Measurements from ENCODE around the gene GBE1.

Gene GBE1

GRCh38 chr3:81592101-81592500 is 169.3 kb downstream of the GBE1 start:
- H3K4me3 ChIP-seq (ENCODE audit: insufficient read depth, low read length, poor library complexity, severe bottlenecking), result no peak overlapping the region
- H3K27me3 ChIP-seq (ENCODE audit: low read length), result no peaks in the 10 kb centered on the region
- no peak overlapping the region for H3K27ac ChIP-seq (ENCODE audit: low read depth, low read length)
- H3K36me3 ChIP-seq (ENCODE audit: low read length), result no peaks in the 10 kb centered on the region
- H3K9ac ChIP-seq (ENCODE audit: low read length), result no peak overlapping the region
- no peak overlapping the region for H2AFZ ChIP-seq (ENCODE audit: low read depth, low read length, severe bottlenecking)
- no peak overlapping the region for H3K4me2 ChIP-seq (ENCODE audit: low read depth, low read length, poor library complexity, severe bottlenecking)
- no peaks in the 10 kb centered on the region for H3K9me3 ChIP-seq (ENCODE audit: insufficient read depth, low read length)
- H3K9me2 ChIP-seq (replicated peaks; ENCODE audit: insufficient read depth, low read length), result no peaks in the 10 kb centered on the region
- H4K20me1 ChIP-seq (ENCODE audit: low read depth, low read length), result no peaks in the 10 kb centered on the region
- TF ChIP-seq CTCF (IDR thresholded peaks at IDR 0.05; ENCODE audit: insufficient read depth, low read length, poor library complexity, severe bottlenecking) (no peak), EZH2phosphoT487 (conservative IDR thresholded peaks at IDR 0.05; ENCODE audit: low read length) (no peak)
- H3K79me2 ChIP-seq (ENCODE audit: insufficient read depth, low read length), result no peaks in the 10 kb centered on the region
- H3F3A ChIP-seq (ENCODE audit: insufficient read depth), result no peaks in the 10 kb centered on the region

GRCh38 chr3:81585937-81586336 is 175.5 kb downstream of the GBE1 start:
- no peaks in the 10 kb centered on the region for H3K9me2 ChIP-seq (replicated peaks; ENCODE audit: insufficient read depth, low read length)
- H3F3A ChIP-seq (ENCODE audit: insufficient read depth), result no peaks in the 10 kb centered on the region
- no peaks in the 10 kb centered on the region for H3K27me3 ChIP-seq (ENCODE audit: low read length)
- TF ChIP-seq EZH2phosphoT487 (conservative IDR thresholded peaks at IDR 0.05; ENCODE audit: low read length) (no peak), CTCF (IDR thresholded peaks at IDR 0.05; ENCODE audit: insufficient read depth, low read length, poor library complexity, severe bottlenecking) (no peak)
- no peaks in the 10 kb centered on the region for H3K9me3 ChIP-seq (ENCODE audit: insufficient read depth, low read length)
- no peaks in the 10 kb centered on the region for H3K79me2 ChIP-seq (ENCODE audit: insufficient read depth, low read length)
- H3K27ac ChIP-seq (ENCODE audit: low read depth, low read length), result no peak overlapping the region
- H3K4me3 ChIP-seq (ENCODE audit: insufficient read depth, low read length, poor library complexity, severe bottlenecking), result no peak overlapping the region
- H4K20me1 ChIP-seq (ENCODE audit: low read depth, low read length), result no peaks in the 10 kb centered on the region
- H3K4me2 ChIP-seq (ENCODE audit: low read depth, low read length, poor library complexity, severe bottlenecking), result no peak overlapping the region
- H2AFZ ChIP-seq (ENCODE audit: low read depth, low read length, severe bottlenecking), result no peak overlapping the region
- H3K36me3 ChIP-seq (ENCODE audit: low read length), result no peaks in the 10 kb centered on the region
- H3K9ac ChIP-seq (ENCODE audit: low read length), result no peak overlapping the region

GRCh38 chr3:81585056-81585455 is 176.4 kb downstream of the GBE1 start:
- no peaks in the 10 kb centered on the region for H3K27me3 ChIP-seq (ENCODE audit: low read length)
- no peaks in the 10 kb centered on the region for H3K36me3 ChIP-seq (ENCODE audit: low read length)
- H2AFZ ChIP-seq (ENCODE audit: low read depth, low read length, severe bottlenecking), result no peak overlapping the region
- H3K9me3 ChIP-seq (ENCODE audit: insufficient read depth, low read length), result no peaks in the 10 kb centered on the region
- no peak overlapping the region for H3K4me3 ChIP-seq (ENCODE audit: insufficient read depth, low read length, poor library complexity, severe bottlenecking)
- H3K9ac ChIP-seq (ENCODE audit: low read length), result no peak overlapping the region
- H3K4me2 ChIP-seq (ENCODE audit: low read depth, low read length, poor library complexity, severe bottlenecking), result no peak overlapping the region
- H3K27ac ChIP-seq (ENCODE audit: low read depth, low read length), result no peak overlapping the region
- H3K9me2 ChIP-seq (replicated peaks; ENCODE audit: insufficient read depth, low read length), result no peaks in the 10 kb centered on the region
- no peaks in the 10 kb centered on the region for H3K79me2 ChIP-seq (ENCODE audit: insufficient read depth, low read length)
- TF ChIP-seq EZH2phosphoT487 (conservative IDR thresholded peaks at IDR 0.05; ENCODE audit: low read length) (no peak), CTCF (IDR thresholded peaks at IDR 0.05; ENCODE audit: insufficient read depth, low read length, poor library complexity, severe bottlenecking) (no peak)
- no peaks in the 10 kb centered on the region for H4K20me1 ChIP-seq (ENCODE audit: low read depth, low read length)
- no peaks in the 10 kb centered on the region for H3F3A ChIP-seq (ENCODE audit: insufficient read depth)

Measured in SU-DHL-6 (cell line).